ENCODE data around the gene KCNAB1.

Gene KCNAB1

DNA sequence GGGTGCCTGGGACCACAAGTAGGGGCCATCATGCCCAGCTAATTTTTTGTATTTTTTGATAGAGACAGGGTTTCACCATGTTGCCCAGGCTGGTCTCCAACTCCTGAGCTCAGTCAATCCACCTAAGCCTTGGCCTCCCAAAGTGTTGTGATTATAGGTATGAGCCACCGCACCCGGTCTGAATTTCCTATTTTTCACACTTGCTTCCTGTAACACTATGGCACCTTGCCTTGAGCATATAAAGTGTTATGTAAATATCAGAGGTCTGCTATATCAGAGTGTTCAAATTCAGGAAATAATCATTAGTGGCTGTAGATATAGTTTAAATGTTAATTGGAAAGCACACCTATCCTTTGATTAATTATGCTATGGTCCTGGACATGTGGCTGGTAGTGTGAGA lies 165.2 kb downstream of the KCNAB1 start:
- DNase-seq: no peak

DNA sequence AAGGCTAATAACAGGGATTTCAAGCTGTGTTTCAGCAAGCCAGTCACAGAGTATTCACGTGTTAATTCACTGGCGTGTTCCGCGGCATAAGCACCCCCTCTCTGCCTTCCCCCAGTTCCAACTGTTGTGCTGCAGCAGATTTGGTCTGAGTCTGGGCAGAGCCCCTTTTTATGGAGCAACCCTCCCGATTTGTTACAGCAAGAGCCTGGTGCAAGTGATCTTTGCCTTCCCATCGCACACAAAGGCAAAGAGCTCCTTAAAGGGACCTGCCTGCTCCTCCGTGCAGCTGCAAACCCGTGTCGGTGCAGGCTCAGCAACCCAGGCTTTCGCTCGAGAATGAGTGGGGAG lies 170.5 kb downstream of the KCNAB1 start:
- no peak for DNase-seq

DNA sequence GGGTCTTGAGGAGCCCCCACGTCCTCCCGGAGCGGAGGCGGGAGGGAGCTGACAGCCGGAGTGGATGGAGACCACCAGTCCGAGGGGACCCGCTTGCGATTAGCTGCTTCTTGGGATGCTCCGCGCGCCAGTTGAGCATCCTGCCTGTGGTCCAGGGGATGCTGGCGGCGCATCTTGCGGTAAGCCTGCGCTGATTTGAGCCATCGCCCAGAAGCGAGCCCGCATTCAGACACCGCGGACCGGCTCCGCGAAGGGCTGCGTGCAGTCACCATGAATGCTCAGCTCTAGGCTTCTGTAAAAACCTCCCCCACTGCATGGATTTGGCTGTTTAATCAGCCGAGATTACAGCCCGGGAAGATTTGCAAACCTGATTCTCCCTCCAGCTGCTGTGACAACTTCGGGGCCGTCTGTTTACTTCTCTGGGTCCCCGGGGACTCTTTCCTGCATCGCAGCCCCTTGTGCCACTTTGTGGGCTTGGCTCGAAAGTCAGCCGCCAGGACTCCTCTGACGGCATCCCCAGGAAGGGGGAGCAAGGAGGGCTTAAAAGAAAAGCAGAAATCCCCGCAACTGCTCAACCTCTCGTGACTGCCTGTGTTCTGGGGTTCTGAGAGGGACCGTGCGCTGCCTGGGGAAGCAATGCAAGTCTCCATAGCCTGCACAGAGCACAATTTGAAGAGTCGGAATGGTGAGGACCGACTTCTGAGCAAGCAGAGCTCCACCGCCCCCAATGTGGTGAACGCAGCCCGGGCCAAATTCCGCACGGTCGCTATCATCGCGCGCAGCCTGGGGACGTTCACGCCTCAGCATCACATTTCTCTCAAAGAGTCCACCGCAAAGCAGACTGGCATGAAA lies 171.1 kb downstream of the KCNAB1 start:
- no peak for DNase-seq

DNA sequence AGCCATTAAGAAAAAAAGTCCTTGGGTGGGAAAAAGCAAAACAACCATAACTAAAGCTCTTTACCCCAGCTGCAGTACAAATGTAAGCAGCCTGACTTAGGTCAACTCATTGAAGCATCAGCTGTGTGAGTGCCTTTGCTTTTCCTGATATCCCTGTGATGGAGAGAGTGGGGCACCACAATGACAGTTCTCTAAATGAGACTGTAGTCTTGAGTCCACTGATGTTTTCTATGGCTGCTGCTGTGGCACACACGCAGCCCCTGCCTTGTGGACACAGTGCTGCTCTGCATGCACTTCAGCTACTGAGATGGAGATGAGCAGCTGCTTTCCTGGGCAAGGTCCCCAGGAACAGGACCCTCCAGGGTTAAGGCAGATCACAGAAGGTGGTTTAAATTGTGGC lies 173.2 kb downstream of the KCNAB1 start:
- no peak for DNase-seq

DNA sequence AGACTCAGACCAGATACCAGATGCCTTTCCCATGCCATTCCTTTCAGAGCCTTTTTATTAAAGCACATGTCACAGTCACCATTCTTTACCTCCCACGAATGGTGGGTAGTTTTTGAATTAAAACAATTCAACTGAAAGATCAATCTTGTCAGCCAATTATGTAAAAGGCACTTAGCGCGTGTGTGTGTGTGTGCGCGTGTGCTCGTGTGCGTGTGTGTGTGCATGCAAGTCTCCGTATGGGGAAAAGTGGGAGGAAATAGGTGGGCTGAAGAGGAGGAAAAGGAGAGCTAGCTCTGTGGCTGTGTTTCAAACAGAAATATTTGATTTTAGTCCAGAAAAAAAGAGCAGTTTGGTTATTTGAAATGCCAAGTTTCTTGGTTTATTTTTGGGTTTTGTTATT lies 177.2 kb downstream of the KCNAB1 start:
- no peak for DNase-seq

DNA sequence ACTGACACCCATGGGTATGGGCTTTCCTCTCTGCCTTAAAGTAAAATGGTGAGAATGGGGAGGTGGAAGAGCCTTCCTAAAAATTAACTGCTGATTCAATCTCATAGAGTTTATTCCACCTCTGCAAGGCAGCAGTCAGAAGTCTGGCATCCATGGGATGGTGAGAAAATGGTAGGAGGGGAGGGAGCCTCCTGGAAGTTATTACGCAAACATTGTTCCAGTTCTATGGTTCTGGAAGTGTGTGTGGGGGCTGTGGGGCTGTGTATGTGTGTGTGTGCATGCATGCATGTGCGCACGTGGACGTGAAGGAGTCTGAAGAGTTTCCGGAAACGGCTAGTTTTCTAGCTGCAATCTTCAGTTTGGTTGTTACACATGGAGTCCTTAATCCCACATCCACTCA lies 177.6 kb downstream of the KCNAB1 start:
- DNase-seq: no peak

DNA sequence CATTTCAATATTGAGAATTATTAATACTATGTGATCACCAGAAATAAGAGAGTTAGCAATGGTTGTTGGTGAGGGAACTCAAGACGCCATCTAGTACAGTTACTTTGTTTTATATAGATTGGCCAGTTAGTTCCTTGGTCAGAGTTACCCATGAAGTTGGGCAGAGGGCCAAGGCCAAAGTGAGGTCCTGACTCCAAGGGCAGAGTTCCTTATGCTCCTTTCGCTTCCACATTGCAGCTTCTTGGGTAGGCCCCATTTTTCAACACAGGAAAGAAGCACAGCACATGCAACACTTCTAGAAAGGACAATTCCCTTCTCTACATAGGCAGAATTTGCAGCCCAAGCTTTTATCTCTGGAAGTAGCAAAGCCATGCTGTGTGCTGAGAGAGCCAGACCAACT lies 178.6 kb downstream of the KCNAB1 start:
- peak; percentile 82 for DNase-seq

DNA sequence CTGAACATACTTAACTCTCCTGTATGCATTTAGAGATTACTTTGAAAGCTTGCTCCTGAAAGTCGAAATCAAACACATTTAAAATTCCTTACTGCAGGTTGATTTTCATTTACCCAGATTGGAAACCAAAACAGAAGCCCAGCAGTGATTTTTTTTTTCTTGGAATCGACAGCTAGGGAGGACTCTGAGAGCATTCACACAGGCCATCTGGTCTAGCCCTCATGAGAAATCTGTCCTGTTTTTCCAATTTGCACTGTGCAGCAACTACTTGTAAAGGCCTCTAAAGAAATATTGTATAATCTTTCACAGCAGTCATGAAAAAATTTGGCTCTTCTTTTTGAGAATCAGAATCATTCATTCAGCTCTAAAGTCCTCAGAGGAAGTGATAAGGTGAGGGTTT lies 179.2 kb downstream of the KCNAB1 start:
- DNase-seq: no peak

DNA sequence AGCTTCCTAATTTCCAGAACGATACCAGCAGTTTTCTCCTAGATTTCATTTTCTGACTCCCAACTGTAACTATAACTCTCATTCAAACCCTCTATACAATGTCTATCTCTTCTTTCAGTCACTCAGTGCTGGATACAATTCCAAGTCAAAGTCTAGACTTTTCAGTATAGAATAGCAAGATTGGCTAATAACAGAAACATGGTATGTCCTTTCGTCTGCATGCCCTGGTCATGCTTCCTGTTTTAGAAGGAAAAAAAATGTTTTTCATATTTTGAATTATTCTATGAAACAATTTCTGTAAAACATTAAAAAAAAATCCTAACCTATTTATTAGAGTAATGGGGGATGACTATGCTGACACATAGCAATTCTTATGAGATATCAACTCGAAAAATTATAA lies 180.0 kb downstream of the KCNAB1 start:
- DNase-seq: peak; percentile 28

DNA sequence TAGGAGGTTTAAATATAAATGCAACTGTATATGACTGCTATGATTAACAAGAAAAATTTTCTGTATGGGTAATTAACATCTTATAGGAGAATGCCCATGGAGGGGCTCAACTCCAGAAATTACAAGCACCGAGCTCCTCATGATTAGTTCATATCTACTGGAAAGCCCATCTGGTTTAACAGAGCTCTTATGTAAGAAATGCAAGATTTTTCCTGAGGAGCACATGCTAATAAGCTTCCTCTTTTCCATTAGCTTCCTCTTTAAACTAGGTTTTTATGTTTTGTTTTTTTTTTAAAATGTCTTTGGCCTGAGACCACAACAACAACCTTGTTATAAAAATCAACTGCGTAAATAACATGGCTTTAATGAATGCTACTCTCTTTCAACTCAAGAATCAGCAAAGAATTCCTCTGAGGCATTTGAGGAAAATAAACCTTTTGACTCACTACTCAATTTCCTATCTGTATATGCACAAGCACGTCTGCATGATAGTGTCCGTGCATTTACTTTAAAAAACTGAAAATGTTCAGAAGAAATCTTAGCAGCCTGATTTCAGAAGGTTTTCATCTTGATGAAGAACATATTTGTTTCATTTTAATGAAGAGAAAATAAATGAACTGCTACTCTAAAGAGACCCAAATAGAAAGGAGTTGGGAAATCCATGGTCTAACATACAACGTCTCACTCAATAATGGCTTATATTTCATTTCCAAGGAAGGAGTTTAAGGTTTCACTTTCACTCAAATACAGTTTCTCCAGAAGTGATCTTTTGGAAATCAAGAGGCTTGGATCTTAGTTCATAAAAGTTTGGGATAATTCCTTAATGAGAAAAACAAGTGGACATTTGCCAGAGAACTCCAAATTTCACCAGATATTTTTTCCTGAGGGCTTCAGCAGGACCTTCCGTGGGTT lies 180.8 kb downstream of the KCNAB1 start:
- peak; percentile 85 for DNase-seq

DNA sequence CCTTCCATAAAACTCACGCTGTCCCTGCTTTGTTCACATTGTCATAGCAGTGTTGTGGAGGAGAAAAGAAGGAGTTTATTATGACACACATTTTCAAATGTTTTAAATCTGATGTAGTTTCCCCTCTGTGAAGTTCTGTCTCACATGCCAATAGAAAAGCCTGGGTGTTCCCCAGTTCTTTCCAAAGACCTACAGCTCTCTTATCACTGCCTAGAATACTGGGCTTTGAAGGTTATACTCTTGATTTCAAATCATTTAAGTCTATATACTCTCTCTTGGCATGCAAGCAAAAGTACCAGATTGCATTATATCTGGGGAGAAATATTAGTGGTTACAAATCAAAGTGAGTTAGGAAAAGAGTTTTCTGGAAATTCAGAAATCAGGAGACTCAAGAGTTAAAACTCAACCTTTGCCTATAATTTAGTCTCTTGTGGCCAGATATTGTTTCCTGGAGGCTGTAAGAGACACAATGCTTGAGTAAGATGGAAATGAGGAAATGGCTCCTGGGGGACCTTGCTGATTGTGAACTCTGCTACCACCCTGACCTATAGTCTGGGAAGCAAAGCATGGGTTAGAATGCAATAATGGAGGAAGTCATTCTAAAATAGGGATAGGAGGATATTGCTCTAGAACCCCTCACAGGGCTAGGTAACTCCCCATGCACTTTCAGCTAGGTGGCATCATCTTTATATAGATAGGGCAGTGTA lies 182.8 kb downstream of the KCNAB1 start:
- DNase-seq: peak; percentile 81

DNA sequence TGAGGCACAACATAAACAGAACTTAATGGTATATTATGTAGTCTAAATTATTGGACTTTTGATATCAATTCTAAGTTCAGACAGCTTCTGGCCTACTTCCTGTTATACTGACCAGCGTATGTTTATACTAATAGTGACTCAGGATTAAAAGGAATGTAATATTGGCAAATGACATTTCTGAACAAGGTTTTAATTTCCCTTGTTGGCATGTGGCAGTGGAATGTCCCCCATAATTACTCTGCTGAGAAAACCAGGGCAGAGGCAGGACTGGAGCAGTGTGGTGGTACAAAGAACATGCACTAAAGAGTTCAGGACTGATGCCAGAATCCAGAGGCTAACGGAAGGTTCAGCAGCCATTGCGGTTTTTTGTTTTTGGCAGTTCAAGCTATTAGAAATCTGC lies 184.0 kb downstream of the KCNAB1 start:
- no peak for DNase-seq

DNA sequence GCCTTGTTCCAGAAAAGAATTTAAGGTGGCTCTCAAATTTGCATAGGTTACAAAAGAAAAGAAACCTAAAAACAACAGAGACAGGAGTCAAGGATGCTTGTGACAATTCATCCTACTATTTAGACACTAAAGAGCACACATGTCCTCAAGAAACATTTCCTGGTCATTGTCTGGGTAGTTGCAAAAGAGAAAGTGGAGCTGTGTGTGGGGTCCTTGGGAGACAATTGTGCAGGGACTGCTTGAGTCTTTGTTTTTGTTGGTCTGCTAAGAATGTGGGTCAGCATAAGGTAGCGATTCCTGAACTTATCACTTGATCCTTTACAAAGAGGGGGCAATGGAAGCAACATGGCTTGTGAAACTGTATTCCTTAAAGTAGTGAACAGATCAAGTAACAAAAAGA lies 185.3 kb downstream of the KCNAB1 start:
- DNase-seq: no peak

DNA sequence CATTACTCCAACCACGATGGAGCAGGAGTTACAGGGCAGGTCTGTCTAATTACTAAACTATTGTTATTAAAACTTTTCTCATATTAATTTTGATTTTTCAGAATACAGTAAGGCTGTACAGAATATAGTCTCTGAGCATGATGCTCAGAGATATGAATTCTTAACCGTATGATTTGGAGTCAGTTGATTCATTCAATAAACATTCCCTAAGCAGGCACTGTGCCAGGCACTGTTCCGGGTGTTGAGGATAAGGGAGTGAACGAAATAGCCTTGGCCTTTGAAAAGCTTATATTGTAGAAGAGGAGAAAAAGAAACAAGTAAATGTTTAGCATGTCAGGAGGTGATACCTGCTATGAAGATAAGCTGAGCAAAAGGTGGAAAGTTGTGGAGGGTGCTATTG lies 187.3 kb downstream of the KCNAB1 start:
- DNase-seq: no peak

DNA sequence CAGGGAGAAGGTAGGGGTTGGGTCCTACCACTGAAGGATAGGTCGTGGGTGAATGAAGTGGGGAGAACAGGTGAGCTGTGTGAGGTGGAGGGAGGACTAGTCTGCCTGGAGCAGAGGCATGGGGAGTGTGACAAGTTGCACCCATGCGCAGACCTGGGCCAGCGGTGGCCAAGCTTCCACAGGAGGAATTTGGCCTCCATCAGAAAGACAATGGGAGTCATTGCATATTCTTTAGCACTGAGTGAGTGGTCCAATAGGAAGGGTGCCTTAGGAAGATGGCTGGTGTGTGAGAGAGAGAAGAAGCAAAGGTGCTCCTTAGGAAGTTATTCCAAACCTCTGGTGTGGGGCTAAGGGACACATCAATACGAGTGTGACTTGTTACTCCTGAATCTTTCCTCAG lies 191.1 kb downstream of the KCNAB1 start:
- DNase-seq: no peak

DNA sequence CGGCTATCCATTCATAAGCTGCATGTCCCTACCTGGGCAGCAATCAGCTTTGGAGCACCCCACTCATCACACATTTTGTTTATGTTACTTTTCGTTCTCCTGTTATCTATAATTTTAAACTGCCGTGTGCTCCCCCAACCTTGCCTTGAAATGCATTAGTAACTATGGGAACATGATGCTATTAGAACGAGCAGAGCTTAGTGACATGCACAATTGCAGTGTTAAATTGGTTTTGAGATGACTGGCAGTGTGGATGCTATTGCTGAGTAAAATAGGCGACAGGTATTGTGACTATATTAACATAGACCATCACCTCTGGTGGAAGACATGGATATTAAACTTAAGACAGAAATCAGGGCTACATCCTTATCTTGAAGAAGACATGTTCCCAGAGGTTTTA lies 191.6 kb downstream of the KCNAB1 start:
- no peak for DNase-seq

DNA sequence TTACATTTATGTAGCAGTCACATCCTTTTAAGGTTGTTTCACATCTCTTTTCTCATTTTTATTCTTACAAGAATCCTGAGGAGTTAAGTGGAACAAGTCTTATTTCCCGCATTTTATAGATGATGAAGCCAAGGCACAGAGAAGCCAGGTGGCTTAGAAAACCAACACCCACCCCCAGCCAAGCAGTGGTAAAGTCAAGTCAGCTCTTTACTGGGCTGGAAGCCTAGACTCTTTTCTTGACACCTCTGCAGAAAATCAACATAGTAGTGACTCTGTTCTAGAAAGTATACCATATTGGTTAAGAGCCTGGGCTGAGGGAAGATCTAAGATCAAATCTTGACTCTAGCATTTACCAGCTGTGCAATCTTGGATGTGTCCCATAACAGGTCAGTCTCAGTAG lies 195.7 kb downstream of the KCNAB1 start:
- DNase-seq: no peak

DNA sequence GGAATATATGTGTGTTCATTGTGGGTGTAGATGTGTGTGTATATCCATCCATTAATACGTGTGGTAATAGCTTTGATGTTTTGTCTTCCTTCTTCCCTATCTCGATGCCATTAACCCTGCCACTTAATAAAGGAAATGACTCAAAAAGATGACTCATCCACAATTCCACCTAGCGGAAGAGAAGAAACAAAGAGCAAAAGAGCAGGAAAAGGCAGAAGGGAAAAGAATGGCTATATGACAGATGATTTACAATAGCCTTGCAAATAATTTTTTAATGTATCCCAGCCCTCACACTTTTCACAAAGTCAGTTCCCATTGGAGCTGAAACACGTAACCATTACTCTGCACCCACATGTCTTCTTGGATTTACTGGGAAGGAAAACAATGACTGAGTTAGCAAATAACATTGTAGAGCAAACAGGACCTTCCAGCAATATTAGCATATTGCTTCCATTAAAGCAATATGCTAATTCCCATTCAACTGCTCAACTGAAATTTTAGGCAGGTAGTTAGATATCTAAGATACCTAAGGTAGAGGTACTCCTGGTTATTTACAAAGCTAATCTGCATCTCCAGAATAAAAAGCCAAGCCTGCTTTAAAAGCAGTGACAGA lies 197.2 kb downstream of the KCNAB1 start:
- DNase-seq: no peak

DNA sequence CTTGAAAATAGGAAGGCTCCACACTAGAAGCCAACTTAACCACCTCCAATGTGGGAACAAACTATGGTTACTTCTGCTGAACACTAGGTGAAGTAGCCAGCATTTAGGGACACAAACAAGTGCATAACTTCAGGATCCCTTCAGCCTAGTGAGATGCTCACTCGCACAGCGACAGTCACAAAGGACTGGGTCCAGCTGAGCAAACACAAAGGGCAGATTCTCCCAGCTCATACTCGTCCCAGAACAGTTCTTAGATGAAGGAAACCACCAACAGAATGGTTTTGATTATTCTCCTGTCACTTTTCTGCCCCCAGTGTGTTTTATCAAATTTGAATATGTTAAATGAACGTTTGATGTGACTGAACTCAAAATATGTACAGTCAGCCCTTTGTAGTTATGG lies 201.6 kb downstream of the KCNAB1 start:
- no peak for DNase-seq

DNA sequence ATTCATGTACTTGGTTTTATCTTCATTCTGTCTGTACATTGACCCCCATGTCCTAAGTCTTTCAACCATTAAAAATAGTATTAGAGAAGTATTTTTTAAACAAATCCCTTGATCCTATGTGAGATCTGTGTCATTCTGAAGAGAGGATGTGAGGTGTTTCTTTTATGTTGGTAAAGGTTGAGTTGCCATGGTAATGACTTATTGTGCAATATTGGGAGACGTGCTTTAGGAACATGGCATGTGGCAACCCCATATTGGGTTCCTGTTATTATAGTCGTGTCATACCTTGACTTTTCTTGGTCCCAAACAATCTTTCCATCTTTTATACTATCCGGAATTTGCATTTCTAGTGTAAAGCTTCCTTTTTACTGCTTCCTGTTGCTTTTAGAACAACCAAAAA lies 203.1 kb downstream of the KCNAB1 start:
- DNase-seq: no peak

DNA sequence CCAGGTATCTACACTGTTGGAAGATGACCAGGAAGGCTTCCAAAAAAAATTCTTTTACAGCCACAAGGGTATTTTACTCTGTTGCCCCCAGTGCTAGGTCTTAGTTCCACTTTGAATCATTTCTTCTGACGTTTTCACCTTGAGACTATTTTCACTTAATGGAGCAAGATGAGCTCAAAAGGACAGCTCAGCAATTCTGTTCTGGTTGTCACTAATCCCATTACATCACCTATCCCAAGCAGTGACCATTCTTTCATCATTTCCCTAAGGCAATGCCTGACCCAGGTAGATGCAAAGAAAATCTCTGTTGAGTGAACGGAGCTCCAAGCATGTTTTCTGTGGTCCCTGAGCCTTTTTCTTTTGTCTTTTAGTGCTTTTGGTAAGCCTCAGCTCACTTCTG lies 210.0 kb downstream of the KCNAB1 start:
- DNase-seq: no peak

DNA sequence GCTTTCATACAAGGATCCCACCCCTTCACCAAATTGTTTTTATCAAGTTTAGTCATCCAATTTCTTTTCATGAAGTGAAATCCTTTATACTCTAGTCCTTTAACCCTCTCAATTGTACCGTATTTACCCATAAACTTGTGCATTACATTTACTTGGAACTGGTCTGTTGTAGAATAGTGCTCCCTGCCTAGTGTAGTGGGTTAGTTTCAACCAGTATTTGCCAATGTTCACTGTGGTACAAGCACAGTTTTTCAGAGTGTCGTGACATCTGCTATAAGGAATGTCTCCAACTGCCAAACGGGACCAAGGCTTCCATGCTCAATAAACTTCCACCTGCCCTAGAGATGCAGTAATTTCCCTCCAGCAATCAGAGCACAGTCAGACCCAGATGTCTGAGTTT lies 211.9 kb downstream of the KCNAB1 start:
- DNase-seq: no peak

DNA sequence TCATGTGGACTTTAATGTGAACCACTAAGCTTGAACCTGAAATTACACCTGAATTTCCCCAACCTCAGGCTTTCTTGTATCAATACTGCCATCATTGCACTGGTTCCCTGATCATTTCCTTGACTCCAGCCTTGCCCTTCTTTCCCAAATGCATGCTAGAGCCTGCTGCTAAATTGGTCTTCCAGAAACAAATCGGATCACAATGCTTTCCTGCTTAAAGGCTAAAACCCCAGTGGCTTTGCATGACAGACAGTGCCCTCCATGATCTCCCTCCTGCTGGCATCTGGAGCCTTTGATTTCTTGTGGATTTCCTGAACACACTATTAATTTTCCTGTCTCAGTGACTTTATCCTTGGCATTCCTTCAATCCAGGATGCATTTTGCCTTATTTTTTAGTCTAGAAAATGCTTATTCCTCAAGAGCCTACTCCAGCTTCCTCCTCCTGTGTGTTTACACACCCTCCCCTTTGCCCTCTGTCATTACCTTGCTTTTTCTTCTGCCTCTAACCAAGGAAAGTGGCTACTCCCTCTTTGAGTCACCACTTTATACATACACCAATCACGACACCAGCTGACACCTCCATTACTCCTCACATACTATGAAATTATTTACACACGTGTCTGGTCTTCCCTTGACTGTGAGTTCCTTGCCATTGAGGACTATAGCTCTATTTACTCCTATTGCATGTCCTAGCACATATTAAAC lies 214.6 kb downstream of the KCNAB1 start:
- no peak for DNase-seq
